HAP-1 (cell line): ENCODE data around the gene SARDH.

Experiments used
- DNase-seq, 2 experiments: peaks; one replicate each; pipeline ENCODE4 v3.0.0-alpha.2; 2016 to 2020; ENCODE audit warnings: low spot score in 2 of 2
- H3K27me3 ChIP-seq: fragments of 250-450 bp; sonication (Bioruptor Pico); 2 replicates; pipeline ENCODE4 v1.5.1; 2020; ENCODE audit warnings: low read depth, mild to moderate bottlenecking, moderate library complexity
- H3K36me3 ChIP-seq: fragments of 250-450 bp; sonication (Bioruptor Pico); replicated peaks from 2 replicates; pipeline ENCODE4 v1.5.1; 2020; ENCODE audit warnings: mild to moderate bottlenecking
- H3K4me1 ChIP-seq: fragments of 250-450 bp; sonication (Bioruptor Pico); 2 replicates; pipeline ENCODE4 v1.5.1; 2020; ENCODE audit warnings: mild to moderate bottlenecking
- H3K4me3 ChIP-seq: fragments of 250-450 bp; sonication (Bioruptor Pico); 2 replicates; pipeline ENCODE4 v1.5.1; 2020; ENCODE audit warnings: mild to moderate bottlenecking, moderate library complexity
- H3K9me3 ChIP-seq: fragments of 250-450 bp; sonication (Bioruptor Pico); 2 replicates; pipeline ENCODE4 v1.5.1; 2020; ENCODE audit warnings: mild to moderate bottlenecking, moderate library complexity
- in situ Hi-C: fragments of 300-500 bp; cut with MboI; formaldehyde crosslinking; loops from 3 replicates; pipeline ENCODE4 v1.14.3; 2020; ENCODE audit warnings: low sequenced_read_pairs, inconsistent platforms, mixed read lengths

SARDH gene, protein sequence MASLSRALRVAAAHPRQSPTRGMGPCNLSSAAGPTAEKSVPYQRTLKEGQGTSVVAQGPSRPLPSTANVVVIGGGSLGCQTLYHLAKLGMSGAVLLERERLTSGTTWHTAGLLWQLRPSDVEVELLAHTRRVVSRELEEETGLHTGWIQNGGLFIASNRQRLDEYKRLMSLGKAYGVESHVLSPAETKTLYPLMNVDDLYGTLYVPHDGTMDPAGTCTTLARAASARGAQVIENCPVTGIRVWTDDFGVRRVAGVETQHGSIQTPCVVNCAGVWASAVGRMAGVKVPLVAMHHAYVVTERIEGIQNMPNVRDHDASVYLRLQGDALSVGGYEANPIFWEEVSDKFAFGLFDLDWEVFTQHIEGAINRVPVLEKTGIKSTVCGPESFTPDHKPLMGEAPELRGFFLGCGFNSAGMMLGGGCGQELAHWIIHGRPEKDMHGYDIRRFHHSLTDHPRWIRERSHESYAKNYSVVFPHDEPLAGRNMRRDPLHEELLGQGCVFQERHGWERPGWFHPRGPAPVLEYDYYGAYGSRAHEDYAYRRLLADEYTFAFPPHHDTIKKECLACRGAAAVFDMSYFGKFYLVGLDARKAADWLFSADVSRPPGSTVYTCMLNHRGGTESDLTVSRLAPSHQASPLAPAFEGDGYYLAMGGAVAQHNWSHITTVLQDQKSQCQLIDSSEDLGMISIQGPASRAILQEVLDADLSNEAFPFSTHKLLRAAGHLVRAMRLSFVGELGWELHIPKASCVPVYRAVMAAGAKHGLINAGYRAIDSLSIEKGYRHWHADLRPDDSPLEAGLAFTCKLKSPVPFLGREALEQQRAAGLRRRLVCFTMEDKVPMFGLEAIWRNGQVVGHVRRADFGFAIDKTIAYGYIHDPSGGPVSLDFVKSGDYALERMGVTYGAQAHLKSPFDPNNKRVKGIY

GRCh38 chr9:133737774-133738639 is at the start of gene SARDH:
Gene SARDH, minus strand, starts transcription at chr9:133738352. Its CDS starts 4,179 bp downstream, at chr9:133734173.
- Histone ChIP-seq H3K4me1 (no peaks in the 10 kb centered on the region), H3K9me3 (no peaks in the 10 kb centered on the region), H3K4me3 (peak within 1 kb of the TSS; percentile 20), H3K36me3 (no peaks in the 10 kb centered on the region), H3K27me3 (no peaks in the 10 kb centered on the region)
- in situ Hi-C loops, result no loop called here
- peak in 1 of 2 experiments; percentile 68 for DNase-seq

- in situ Hi-C loops, result no loop called here
- H3K36me3 ChIP-seq, result peaks cover 9% of the 10 kb centered on the region; the same call in 1 of the 2 replicates
- H3K9me3 ChIP-seq, result no peaks in the 10 kb centered on the region
- H3K27me3 ChIP-seq, result no peaks in the 10 kb centered on the region
- DNase-seq, result peak; percentile 12 to 70
- H3K4me1 ChIP-seq, result no peaks in the 10 kb centered on the region
- H3K4me3 ChIP-seq, result no peak overlapping the region
Measured at GRCh38 chr9:133787754-133788025, 49.5 kb upstream of the SARDH start.

DNA sequence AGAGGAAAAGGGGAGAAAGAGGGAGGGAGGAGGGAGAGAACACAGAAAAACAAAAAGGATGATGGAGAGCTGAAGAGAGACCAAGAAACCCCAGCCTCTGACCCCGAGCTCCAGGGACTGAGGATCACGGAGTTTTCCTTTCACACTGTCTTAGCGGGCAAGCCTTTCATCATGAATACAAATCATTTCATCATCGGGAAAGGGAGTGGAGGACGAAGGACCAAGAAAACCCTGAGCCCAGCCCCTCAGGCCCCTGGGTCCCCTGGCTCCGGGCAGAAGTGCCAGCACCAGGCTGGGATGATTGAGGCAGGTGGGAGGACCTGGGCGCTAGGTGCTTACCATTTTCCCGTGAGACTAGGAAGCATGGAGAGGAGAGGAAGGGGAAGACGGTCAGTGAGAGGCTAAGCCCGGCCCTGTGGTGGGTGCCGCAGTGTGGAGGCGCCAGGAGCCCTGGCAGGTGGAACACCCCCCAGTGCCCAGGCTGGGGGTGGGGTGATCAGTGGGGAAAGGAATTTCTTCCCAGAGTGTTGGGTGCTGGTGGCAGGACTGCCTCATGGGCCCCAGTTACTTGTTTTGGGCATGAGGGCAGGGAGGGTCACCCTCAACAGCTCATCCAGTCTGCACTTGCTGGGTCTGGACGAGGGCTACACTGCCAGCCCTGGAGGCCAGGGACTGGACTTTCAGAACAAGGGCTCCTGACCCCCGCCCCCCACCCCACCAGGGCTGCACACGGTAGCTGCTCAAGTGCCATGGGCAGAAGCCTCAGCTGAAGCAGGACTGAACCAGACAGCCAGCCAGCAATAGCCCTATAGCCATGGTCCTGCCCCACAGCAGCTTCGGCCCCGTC is 49.0 kb upstream of the SARDH start:
- Histone ChIP-seq H3K9me3 (no peaks in the 10 kb centered on the region), H3K4me3 (no peak overlapping the region), H3K27me3 (no peaks in the 10 kb centered on the region), H3K4me1 (no peaks in the 10 kb centered on the region), H3K36me3 (peaks cover 9% of the 10 kb centered on the region; the same call in 1 of the 2 replicates)
- no peak for DNase-seq
- in situ Hi-C loops, result no loop called here

DNA sequence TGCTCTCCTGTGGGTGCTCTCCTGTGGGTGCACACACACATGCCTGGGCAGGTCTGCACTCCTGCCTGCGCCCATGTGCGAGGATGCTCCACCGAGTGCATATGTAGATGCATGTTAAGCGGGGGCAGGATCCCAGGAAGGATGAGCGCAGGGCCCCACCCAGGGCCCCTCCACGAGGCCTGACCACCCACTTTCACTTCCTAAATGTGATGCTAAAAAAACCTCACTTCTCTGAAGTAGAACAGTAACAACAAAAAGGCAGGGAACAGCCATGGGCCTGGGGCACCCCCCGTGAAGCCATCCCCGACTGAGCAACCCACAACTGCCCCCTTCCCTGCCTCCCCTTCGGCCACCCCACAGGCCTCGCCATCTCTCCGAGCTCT is 48.2 kb upstream of the SARDH start:
- DNase-seq, result no peak
- Histone ChIP-seq H3K4me3 (no peak overlapping the region), H3K36me3 (peaks cover 9% of the 10 kb centered on the region; the same call in 1 of the 2 replicates), H3K9me3 (no peaks in the 10 kb centered on the region), H3K4me1 (no peaks in the 10 kb centered on the region), H3K27me3 (no peaks in the 10 kb centered on the region)
- in situ Hi-C loops, result no loop called here

DNA sequence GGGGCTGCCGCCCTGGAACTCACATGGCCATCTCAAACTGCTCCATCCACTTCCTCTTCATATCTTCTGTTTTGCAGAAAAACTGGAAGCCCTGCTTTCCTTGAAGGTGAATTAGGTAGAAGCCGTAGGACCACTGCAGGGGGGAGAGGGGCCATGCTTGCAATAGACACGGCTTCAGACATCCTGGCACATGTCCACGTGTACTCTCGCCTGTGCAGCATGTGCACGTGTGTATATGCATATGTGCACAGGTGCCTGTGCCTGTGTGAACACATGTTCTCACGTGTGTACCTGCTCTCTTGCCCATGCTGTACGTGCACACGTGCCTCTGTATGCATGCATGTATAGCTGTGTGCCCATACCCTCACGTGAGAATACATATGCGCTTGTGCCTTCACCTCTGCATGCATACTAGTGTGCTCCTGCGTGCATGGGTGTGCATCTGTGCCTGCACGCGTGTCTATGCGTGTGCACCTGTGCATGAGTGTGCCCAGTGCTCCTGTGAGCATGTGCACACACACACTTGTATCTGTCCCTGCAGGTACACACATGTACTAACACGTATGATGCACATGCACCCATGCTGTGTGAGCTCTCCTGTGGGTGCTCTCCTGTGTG is 47.7 kb upstream of the SARDH start:
- in situ Hi-C loops, result no loop called here
- Histone ChIP-seq H3K9me3 (no peaks in the 10 kb centered on the region), H3K4me3 (no peak overlapping the region), H3K4me1 (no peaks in the 10 kb centered on the region), H3K36me3 (peaks cover 13% of the 10 kb centered on the region; the same call in 1 of the 2 replicates), H3K27me3 (no peaks in the 10 kb centered on the region)
- DNase-seq, result no peak

- no peak overlapping the region for H3K4me3 ChIP-seq
- H3K27me3 ChIP-seq, result no peaks in the 10 kb centered on the region
- H3K9me3 ChIP-seq, result no peaks in the 10 kb centered on the region
- H3K4me1 ChIP-seq, result no peaks in the 10 kb centered on the region
- peaks cover 16% of the 10 kb centered on the region for H3K36me3 ChIP-seq
- in situ Hi-C loops, result no loop called here
- DNase-seq, result no peak
Measured at GRCh38 chr9:133784731-133785561, 46.8 kb upstream of the SARDH start.

DNA sequence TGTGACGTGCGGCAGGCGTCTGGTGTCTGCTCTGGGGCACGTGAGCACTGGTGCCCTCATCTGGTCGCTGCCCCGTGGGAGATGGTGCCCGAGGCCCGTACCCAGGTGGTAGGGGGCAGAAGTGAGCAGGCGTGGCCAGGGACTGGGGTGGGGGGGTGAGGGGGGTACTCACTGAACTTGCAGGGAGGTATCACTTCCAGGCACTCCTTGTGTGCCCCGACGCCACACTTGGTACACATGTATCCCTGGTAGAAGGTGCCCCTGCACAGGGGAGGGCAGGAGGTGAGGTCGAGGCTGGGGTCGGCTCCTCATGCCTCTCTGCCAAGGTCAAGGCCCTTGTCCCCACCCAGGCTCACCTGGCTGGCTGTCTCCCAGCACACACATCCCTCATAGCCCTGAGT is 45.2 kb upstream of the SARDH start:
- in situ Hi-C loops, result no loop called here
- Histone ChIP-seq H3K27me3 (no peaks in the 10 kb centered on the region), H3K9me3 (no peaks in the 10 kb centered on the region), H3K4me3 (no peak overlapping the region), H3K36me3 (peaks cover 18% of the 10 kb centered on the region), H3K4me1 (no peaks in the 10 kb centered on the region)
- no peak for DNase-seq

- Histone ChIP-seq H3K4me1 (no peaks in the 10 kb centered on the region), H3K4me3 (no peak overlapping the region), H3K36me3 (peaks cover 21% of the 10 kb centered on the region), H3K9me3 (no peaks in the 10 kb centered on the region), H3K27me3 (no peaks in the 10 kb centered on the region)
- in situ Hi-C loops, result no loop called here
- peak; percentile 41 to 85 for DNase-seq
Measured at GRCh38 chr9:133782157-133783130, 44.3 kb upstream of the SARDH start.

DNA sequence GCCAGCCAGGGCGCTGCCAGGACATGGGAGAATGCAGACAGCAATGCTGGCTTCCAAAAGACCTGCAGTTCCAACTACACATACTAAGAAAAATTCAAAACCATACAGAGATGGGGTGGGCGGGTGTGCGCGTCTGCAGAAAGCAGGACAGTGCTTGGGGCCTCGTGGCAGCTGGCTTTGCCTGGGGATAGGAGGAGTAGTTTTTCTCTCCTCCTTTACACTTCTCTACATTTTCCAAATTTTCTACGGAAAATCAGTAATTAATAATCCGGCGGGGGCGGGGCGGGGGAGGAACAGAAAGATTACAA is 43.6 kb upstream of the SARDH start:
- H3K4me3 ChIP-seq, result no peak overlapping the region
- H3K36me3 ChIP-seq, result peaks cover 21% of the 10 kb centered on the region
- no peaks in the 10 kb centered on the region for H3K9me3 ChIP-seq
- no peaks in the 10 kb centered on the region for H3K4me1 ChIP-seq
- no peak for DNase-seq
- H3K27me3 ChIP-seq, result no peaks in the 10 kb centered on the region
- in situ Hi-C loops, result no loop called here

GRCh38 chr9:133780962-133781827 is 43.0 kb upstream of the SARDH start:
- in situ Hi-C loops, result no loop called here
- no peak overlapping the region for H3K4me3 ChIP-seq
- H3K27me3 ChIP-seq, result no peaks in the 10 kb centered on the region
- no peaks in the 10 kb centered on the region for H3K9me3 ChIP-seq
- H3K36me3 ChIP-seq, result peaks cover 21% of the 10 kb centered on the region
- no peak for DNase-seq
- no peaks in the 10 kb centered on the region for H3K4me1 ChIP-seq
